Stimulated activated CD8-positive, alpha-beta memory T cell treated with anti-CD3 and anti-CD28 coated beads, Interleukin-4, amount 100 ng/mL, for 48 hours (primary cell): ENCODE measurements around the gene RAB30.

ENCODE experiments used
- DNase-seq: peaks from one replicate; pipeline ENCODE4 v3.0.0-alpha.2; 2020

The RAB30 gene

DNA sequence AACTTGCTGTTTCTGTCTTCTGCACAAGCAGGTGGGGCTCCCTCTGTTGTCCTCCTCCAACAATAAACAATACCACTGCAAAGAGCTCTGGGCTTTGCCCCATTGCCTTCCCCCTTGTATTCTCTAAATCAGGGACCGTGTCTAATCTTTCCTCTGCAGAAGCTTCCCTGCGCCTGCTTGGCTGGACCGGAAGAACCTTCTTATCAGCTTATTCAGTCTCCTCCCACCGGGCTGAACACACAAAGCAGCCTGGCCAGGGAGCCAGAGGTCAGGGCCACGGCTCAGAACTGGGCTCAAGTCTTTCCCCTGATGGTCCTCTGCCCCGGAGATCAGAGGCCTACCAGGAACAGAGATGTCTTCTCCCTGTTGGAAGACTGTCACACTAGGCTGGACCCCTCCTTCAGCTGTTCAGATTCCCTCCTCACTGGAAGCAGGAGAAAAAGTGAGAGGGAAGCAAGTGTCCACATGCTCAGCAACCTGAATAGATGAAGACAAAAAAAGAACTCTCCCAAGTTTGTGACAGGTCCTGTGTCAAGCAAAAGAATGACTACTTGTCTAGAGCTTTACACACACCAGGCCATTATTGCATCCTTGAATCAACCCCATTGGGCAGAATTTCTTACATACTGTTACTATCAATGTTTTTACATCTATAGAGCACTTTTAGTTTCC, 63.7 kb downstream of the RAB30 start:
- DNase-seq = no peak

DNA sequence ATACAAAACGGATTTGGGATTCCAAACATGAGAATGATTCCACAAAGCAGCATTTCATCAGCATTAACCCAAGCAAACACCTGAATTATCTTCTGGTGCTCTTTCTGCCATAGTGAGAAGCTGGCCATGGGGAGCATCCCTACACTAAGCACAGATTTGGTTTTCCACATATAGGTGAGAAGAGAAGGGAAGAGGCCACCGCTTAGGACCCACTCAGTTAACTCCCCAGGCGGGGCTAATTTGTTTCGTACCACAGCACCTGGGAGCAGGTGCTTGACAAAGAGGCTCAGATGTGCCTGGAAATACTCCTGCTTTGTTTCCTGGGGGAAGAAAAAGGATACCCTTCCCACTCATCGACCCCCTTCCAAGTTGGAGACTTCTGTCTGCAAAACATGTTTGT, 64.2 kb downstream of the RAB30 start:
- no peak for DNase-seq

DNA sequence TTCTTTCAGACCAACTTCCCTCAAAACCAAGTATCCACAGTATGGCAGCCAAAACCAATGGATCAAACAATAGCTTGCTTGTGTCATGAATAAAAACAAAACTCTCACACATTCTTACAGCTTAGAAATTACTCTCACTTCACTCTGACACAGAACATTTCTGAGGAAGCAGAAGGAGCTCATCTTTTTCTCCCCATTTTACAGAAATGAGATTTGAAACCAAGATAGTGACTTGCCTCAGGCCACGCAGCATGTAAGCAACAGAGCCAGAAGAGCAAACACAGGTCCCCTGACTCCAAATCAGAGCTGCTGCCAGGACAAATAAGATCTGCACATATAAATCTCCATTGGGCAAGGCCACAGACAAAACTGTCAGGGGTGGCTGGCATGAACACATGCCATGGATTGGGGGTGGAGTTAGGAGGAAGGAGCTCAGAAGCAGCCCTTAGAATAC, 64.8 kb downstream of the RAB30 start:
- peak; percentile 42 for DNase-seq

DNA sequence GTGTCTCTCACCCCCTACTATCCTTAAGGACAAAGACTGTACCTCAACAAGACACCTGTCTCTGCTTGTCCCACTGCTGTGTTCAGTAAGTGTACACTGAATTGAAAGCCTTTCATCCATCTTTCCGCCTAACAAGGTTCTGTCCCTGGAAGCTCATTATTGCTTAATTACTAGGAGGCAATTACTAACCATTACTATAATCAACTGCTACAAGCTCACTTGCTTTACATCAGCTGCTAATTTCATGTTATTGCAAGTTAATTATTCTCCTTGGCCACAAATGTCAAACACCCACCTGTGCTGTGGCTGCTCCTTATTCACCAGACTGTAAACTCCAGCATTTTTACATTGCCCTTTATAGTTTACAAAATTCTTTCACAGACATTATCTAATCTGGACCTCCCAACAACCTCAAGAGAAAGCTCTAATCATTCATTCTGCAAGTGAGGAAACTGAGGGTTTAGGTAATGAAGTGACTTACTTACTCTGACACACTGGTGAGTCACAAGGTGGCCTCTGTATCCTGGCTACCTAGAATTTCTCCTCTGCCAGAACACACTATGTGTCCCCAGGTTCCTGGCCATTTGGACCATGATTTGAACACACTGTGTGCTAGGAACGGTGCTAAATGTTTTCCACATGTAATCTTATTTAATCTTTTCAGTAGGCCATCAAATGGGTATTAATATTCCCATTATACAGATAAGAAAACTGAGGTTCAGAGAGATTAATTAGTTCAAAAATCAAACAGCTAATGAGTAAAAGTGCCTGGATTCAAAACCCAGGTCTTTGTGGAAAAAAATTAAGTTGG, 66.7 kb downstream of the RAB30 start:
- no peak for DNase-seq

DNA sequence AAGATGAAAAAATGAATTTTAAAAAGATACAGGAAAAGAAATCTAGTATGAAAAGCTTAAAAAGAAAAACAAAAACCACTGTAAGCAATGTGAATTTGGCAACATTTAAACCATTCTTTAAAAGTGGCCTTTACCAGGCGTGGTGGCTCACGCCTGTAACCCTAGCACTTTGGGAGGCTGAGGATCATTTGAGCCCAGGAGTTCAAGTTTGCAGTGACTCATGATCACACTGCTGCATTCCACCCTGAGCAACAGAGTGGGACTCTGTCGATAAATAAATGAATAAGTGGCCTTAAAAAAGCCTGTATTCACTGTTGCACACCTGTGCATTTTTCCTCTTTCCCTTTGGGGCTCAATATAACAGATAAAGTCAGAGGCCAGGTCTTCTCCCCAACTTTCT, 69.2 kb downstream of the RAB30 start:
- no peak for DNase-seq

DNA sequence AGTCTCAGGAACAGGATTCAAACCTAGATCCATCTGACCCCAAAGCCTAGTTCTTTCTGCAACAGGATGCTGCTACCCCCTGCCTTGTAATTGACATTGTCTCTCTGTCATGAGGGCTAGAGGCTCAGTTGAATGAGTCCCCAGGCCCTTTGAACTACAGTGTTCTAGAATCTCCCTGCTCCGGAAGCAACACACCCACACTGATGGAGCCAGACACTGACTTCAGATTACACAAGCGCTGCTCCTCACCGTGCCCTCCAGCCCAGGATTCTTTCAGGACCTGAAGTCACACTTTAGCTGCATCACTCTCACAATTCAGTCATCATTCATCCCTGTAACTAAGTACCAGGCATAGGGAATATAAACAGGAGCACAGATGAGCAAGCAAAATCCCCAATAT, 69.6 kb downstream of the RAB30 start:
- peak; percentile 54 for DNase-seq

DNA sequence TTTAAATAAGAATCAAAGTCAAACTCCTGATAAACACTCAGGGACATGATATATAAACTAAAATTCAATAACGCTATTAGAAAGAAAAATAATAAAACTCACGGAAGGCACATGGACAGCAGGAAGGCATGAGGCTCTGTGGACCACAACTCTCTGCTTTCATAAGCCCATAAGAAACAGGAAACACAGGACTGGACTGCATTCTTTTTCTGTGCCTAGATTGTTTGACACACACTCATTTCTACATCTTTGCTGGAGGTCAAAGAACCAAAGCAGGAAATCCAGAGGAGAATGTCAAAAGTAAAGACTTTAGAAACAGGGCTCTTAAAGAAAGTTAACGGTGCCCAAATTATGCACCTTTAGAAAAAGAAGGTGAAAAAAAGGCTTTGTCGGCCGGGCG, 71.3 kb downstream of the RAB30 start:
- no peak for DNase-seq

DNA sequence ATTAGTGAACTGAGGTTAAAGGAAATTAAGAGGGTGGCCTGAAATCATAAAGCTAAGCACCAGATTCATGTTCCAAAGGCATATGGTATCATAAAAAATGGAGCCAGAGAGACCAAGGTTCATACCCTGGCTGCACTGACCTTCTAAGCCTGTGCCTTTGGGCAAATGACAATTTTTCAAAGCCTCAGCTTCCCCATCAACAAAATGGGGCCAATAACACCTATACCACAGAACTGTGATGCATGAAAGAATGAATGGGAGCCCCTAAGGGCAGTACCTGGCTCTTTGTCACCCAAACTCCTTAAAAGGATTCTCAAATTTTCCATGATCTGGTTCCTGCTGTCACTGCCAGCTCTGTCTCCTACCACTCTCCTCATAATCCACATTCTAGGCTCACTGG, 72.5 kb downstream of the RAB30 start:
- no peak for DNase-seq

DNA sequence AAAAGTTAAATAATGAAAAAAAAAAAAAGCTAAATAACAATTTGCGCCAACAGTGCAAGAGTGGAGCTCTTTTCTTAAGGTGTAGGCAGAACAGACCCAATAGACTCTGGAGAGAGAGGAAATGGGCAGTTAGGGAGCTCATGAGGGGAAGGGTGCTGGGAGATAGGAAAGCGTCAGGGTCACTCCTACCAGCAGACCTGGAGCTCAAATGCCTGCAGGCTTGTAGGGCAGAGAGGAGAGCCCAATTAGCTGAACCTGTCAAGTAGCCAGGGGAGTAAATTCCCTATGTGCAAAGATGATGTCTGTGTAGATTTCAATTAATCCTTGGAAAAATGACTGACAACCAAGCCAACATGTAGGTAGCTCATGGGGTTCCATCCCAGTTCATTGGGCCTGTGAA, 73.0 kb downstream of the RAB30 start:
- no peak for DNase-seq

DNA sequence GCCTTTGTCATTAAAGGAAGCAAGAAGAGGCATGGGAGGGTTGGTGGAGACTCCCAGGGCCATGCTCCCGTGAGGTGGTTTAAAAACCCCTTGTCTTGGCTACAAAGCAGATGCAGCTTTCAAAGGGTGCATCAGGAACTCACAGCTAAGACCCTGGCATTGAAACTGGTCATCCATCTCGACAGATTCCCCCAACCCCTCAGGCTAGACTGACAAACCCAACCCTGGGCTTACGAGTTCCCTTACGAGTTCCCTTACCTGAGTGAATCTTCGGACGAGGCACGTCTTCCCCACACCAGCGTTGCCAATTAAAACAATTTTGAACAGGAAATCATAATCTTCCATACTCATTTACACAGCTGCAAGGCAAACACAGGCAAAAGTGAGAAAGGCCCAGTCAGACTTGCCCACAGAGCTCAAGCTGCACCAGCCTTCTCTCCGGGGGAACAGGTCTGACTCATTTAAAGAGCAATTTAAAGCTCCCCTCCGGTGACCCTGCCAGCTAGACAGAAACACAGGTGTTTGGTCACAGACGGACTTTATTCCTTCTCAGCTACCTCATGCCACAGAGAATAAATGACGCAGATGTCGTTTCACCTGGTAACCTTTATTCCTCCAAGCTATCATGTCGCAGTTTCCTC, 74.6 kb downstream of the RAB30 start:
- DNase-seq = peak; percentile 54

DNA sequence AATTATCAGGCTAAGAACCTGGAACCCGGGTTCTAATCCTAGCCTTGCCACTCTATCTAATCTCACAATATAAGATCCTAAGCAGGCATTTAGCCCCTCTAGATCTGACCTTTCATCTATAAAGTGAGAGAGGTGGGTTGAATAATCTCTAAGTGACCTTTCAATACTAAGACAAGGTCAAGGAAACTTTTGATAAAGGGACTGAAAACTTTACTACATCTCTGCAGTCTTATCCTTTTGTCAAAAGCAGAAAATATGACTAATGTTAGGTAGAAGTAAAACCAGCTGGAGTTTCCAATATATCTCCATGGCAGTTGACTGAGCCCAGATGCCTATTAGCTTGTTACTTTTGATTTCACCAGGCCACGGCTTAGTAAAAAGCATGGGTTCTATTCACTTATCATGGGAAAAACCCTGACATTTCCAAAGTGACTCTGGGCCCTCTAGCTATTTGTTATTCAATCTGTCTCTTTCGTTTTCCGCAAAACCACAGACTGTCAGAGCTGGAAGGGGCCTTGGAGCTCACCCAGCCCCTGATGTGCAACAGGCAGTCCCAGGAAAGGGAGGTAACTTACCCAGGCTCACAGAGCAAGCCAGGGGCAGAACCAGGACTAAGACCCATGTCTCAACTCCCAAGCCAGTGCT, 75.8 kb downstream of the RAB30 start:
- no peak for DNase-seq

DNA sequence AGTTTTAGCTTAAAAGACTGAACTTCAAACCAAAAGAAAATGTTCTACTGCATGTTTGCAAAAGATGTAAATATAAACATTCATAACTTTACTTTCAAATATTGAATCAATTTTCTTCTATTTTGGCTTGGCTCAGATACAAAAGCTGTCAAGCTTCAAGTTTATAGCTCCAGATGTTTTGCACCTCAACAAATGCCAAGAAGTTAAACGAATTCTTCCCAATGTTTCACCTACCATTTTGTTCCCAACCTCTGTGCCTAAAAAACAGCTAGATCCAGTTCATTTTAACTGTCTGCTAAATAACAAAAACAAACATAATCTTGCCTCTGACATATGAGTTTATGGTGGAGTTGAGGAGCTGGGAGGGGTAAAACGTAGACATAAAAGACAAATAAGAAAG, 76.5 kb downstream of the RAB30 start:
- DNase-seq = no peak

DNA sequence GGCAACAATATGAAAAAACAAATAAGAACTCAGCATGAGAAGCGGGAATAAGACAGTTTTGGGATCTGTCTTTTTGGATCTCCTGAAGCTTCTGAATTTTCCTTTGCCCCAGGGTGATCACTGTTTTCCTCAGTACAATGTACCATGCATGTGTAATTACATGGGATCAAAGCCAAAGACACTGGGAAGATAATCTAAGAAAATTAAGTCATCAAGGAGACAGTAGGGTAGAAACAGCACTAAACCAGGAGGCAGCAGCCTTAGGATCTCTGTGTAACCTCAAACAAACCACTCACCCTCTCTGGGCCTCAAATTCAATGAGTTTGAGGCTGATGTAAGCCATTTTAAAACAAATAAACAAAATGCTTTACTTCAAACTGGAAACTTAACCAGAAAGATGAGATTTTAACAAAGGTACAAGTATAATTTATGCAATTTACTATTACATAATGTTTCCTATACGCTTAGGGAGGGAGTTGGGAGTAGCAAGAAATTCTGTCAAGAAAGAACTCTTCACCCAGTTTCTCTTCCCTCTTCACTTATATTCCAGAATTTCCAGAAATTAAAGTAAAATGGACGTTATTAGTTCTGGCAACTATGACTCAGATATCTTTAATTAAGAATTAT, 77.0 kb downstream of the RAB30 start:
- DNase-seq = no peak

DNA sequence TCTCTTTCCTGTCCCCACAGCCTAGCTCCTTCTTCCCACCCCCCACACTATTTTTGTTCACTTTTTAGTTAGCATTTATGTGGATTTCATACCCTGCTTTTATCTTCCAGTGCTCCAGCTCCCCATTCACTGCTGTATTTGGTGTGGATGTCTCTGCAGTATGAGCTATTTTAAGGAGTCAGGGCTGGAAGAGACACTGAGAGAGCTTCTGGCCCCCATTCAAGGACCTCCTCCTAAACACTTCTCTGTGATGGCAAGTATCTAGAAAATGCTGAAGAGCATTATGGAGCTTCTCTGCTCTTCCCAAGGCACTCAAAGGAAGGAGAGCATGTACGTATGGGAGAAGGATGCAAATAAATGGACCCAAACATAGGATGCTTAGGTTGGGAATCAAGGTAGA, 79.5 kb downstream of the RAB30 start:
- DNase-seq = no peak

DNA sequence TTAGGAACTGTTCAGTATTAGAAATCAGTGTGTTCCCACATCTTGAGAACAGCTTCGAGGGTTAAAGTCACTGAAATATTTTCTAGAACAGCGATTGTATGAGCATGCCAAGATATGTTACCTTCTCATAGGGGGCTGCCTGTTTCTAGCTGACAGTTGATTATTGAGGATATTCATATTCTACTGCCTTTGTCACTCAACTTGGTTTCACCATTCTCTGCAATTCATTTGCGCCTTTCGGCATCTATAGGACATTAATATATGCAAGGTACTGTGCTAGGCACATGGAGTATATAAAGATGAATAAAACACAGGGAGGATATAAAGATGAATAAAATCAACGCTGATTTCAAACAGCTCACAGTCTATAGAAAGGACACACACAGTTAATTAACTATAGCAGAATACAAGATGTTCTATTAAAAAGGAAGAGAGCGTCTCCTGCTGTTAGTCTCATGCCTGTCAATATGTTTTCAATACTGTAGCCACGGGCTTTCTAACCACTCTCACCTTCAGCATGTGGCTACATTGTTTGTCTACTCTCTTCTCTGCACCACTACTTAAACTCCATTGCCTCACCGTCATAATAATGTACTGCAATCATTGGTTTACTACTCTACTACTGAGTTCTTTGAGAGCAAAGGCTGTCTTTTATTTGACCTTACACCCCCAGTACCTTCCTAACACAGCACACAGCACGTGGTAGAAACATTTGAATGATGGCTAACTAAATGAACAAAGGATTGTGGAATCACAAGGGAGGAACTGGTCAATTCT, 81.9 kb downstream of the RAB30 start:
- no peak for DNase-seq

DNA sequence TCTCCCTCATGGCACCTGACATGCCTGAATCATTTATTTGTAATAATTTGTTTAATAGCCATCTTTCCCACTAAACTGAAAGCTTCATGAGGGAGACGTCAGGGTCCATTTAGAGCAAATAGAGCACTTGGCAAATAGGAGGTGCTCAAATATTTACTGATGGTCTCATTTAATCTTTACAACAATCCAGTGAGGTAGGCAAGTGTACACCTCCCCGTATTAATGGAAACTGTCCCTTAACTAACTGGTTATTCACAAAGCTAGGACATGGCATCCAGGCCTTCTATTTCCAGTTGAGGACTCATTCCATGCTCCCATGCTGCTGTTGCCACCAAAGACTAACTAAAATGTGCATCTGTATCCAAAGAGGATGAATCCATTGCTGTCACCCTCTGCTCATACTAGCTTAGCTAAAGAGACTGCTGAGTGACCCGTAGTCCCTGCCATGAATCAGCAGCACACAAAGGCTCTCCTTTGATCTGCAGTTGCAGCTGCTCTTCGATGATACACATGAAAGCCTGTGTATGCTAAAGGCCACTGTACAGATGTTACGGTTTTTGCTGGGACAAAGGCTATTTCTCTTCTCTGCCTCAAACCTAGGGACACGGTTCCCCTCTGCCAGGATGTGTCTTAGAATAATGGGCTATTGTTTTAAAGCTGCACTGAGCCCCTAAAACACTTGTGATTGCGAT, 82.6 kb downstream of the RAB30 start:
- DNase-seq = no peak

DNA sequence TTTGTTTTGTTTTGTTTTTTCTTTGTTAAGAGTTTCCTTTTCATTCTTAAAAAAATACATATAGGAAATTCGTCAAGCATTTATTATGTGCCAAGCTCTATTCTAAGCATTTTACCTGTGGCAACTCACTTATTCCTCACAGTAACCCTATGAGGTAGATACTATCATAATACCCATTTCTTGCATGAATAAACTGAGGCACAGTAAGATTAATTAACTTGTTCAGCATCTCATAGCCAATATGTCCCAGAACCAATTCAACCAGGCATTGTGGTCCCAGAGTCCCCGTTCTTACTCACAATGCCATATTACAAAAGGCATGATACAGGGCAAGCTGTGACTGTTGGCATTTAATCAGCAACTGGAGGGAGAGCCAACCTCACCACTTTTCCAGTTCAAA, 83.7 kb downstream of the RAB30 start:
- DNase-seq = no peak

DNA sequence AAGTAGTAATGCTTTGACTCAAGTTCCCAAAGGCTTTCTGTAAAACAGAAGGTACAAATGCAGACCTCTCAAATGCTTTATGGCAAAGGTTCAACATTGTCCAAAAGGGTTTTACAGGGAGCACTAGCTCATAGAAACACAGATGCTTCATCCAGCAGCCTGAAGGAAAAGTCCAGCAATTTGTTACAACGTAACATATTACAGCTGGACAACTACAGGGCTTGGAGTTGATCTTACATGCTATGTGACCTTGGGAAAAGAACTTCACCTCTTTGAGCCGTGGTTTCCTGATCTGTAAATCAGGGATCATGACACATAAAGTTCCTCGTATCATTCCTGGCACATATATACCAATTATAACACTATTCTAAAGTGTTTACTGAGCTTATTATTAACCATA, 85.3 kb downstream of the RAB30 start:
- DNase-seq = no peak

DNA sequence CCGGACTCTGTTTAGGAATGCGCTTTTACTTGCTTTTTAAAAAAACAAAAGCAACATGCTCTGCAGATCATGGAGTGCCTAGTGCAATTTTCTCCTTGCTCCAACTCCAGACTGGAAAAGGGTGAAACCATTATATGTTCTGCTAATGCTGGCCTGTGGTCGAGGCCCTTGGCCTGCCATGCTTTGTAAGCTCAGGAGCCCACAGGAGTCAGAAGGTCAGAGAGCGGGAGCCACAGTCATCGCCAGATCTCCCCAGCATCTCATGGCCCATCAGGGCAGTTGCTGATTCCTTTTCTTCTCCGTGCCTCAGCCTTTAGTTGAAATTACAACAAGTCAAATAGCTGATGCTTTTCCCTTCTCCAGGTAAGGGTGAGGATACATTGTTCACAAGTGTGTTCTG, 89.8 kb downstream of the RAB30 start:
- no peak for DNase-seq

DNA sequence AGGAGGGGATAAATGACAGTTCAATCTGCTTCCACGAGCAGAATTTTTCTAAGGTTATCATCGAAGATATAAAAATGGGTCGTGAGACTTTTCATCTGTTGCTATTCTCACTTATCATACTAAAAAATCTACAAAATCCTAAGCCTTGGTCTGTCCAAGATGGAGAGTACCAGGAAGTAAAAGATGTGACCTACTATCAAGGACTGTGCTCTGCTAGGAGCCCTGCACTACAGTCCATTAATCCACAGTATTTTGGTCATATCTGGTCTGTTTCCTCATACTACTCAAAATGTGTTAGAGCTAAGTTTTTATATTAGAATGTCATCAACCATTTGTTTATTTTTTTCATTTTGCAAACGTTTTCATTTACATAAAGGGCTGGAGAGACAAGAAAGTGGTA, 90.8 kb downstream of the RAB30 start:
- no peak for DNase-seq

DNA sequence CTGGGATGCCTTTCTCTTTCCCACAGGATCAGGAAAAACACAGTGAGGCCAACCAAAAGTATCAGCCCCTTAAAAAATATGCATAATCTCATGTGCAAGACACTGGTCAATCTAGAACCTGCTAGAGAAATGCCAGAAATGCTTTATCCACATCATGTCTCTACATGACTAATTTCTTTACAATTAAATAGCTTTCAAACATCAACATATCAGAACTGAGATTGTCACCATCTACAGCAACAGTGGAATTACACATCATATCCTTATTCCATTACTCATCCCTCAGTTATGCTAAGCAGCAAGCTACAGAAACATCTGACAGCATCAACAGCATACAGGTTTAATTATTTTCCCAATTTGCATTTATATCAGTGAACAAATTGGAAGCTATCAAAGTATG, 91.4 kb downstream of the RAB30 start:
- DNase-seq = no peak

DNA sequence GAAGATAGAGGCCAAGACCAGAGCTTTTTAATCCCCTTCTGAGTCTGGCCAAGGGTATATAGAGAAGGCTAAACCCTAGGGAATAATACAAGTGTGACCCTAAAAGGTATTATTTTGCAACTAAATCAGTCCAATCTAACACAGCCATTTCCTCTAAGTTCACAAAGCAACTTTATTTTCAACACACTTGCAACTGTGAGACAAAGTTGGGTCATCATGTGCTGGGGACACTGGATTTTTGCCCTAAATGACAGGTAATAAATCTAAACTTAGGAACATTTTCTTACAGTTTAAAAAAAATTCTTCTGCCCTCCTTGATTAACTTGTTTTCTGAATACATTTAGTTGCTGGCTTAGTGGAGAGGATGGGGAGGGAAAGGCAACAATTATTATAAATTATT, 91.9 kb downstream of the RAB30 start:
- DNase-seq = no peak
